SU-DHL-6 (cell line): ENCODE data around the gene PLXNC1.

Source experiments
- EZH2phosphoT487 ChIP-seq: fragments of 200-600 bp; sonication (generic), shearing (Covaris generic); conservative IDR thresholded peaks from 2 replicates; pipeline ENCODE4 v1.6.1; 2018; ENCODE audit warnings: mild to moderate bottlenecking, antibody characterized with exemption, low read length, moderate library complexity, mixed read lengths
- TF ChIP-seq, protein P1 (sequence below): fragments of 200-600 bp; sonication (generic); IDR thresholded peaks from one replicate; pipeline ENCODE4 v1.5.1; 2017; ENCODE audit warnings: antibody characterized with exemption, mild to moderate bottlenecking, low read length, moderate library complexity; ENCODE audit not compliant: insufficient read depth, poor library complexity, severe bottlenecking

DNA sequence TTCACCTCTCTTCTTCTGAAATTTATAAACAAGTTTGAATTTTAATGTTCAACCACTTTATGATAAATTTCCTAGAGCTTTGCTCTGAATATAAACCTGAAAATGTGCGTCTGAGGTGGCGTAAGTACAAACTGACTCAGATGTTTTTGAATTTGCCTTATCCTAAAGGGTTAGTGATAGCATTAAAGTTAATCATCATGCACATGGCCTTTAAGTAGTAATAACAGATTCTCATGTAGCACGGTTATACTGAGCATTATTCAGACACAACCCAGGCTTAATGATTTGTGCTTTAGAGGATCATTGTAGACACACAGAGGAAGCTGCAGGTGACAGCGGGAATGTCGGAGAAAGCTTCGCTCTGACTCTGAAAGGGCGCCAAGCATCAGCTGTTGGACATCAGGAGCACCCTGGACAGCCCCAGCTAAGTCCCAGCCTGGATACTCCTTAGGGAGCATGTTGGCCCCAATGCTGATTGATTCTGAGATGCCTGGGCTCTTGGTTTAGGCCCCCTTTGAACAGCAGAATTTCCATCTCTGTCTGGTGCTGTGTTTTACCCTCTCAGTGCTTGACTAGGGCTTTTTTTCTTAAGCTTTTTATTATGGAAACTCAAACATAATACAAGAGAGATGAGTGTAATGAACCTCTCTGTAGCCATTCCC, 91.1 kb downstream of the PLXNC1 start:
- TF ChIP-seq, protein P1, sequence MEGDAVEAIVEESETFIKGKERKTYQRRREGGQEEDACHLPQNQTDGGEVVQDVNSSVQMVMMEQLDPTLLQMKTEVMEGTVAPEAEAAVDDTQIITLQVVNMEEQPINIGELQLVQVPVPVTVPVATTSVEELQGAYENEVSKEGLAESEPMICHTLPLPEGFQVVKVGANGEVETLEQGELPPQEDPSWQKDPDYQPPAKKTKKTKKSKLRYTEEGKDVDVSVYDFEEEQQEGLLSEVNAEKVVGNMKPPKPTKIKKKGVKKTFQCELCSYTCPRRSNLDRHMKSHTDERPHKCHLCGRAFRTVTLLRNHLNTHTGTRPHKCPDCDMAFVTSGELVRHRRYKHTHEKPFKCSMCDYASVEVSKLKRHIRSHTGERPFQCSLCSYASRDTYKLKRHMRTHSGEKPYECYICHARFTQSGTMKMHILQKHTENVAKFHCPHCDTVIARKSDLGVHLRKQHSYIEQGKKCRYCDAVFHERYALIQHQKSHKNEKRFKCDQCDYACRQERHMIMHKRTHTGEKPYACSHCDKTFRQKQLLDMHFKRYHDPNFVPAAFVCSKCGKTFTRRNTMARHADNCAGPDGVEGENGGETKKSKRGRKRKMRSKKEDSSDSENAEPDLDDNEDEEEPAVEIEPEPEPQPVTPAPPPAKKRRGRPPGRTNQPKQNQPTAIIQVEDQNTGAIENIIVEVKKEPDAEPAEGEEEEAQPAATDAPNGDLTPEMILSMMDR = no peak
- TF ChIP-seq EZH2phosphoT487 = no peak
